GM12878 (cell line): ENCODE results near the gene ESYT2. TPM values are rescaled to one million over a fixed set of nuclear protein-coding genes. Genes with fewer than 3 reads are reported as not detected.

Experiments
- ATAC-seq: fragments of 200-7000 bp; cut with Tn5 transposase; 3 replicates; pipeline ENCODE4 v1.9.1; 2020; ENCODE audit warnings: mild to moderate bottlenecking, moderate library complexity
- BruUV-seq: library from RNA; stranded (reverse); fragments of 400-500 nt; replicated peaks from 2 replicates; lab custom pipeline; 2021; lab: Mats Ljungman, UMichigan
- CTCF ChIA-PET: fragments of 300-600 bp; sonication (Branson Sonifier 250); formaldehyde crosslinking; extraction: SDS; loops from one replicate; lab custom pipeline; 2021; ENCODE audit warnings: inconsistent platforms; lab: Yijun Ruan, JAX
- POLR2A ChIA-PET: fragments of 350-600 bp; formaldehyde crosslinking; extraction: SDS; loops from one replicate; lab custom pipeline; 2021; ENCODE audit warnings: inconsistent platforms; lab: Charles Lee
- RAD21 ChIA-PET: fragments of 300-600 bp; sonication (Branson Sonifier 250); formaldehyde crosslinking; loops from one replicate; lab custom pipeline; 2023; ENCODE audit warnings: antibody characterized with exemption; ENCODE audit not compliant: unreplicated experiment; lab: Charles Lee
- SMC1A ChIA-PET: fragments of 300-600 bp; sonication (Branson Sonifier 250); formaldehyde crosslinking; loops from one replicate; lab custom pipeline; 2023; ENCODE audit not compliant: unreplicated experiment, uncharacterized antibody; lab: Charles Lee
- DNase-seq: peaks from one replicate; pipeline ENCODE4 v3.0.0-alpha.2; 2011; ENCODE audit warnings: low read depth, low spot score
- FAIRE-seq: peaks from 3 replicates; lab custom pipeline; 2011; peaks lifted over from hg19 to GRCh38; lab: Jason Lieb, UNC
- H2AFZ ChIP-seq: 2 replicates; pipeline ENCODE4 v1.6.0; 2011; ENCODE audit warnings: low read depth, low read length, control low read depth; ENCODE audit not compliant: control insufficient read depth
- H3K27ac ChIP-seq: 2 replicates; pipeline ENCODE4 v1.5.1; 2011; ENCODE audit warnings: control low read depth; ENCODE audit not compliant: control insufficient read depth, insufficient read depth
- H3K27me3 ChIP-seq, 2 experiments: replicated peaks in 1 of 2; 2 replicates each; pipeline versions ENCODE4 v1.6.0 to v1.6.1; 2011; ENCODE audit warnings: low read length in 1 of 2; ENCODE audit not compliant: control insufficient read depth in 2 of 2, insufficient read depth in 2 of 2
- H3K36me3 ChIP-seq, 2 experiments: 2 replicates each; pipeline ENCODE4 v1.5.1; 2011; ENCODE audit warnings: low read length in 1 of 2; ENCODE audit not compliant: control insufficient read depth in 2 of 2, insufficient read depth in 2 of 2
- H3K4me1 ChIP-seq: 2 replicates; pipeline ENCODE4 v1.6.1; 2011; ENCODE audit warnings: mild to moderate bottlenecking, low read length, moderate library complexity, mixed read lengths; ENCODE audit not compliant: control insufficient read depth, insufficient read depth
- H3K4me2 ChIP-seq: 2 replicates; pipeline ENCODE4 v1.6.0; 2011; ENCODE audit warnings: control low read depth; ENCODE audit not compliant: control insufficient read depth, insufficient read depth
- H3K4me3 ChIP-seq: fragments of 200-600 bp; sonication (generic); 2 replicates; pipeline ENCODE4 v1.5.1; 2016
- H3K79me2 ChIP-seq: 2 replicates; pipeline ENCODE4 v1.6.0; 2011; ENCODE audit warnings: low read length; ENCODE audit not compliant: control insufficient read depth, insufficient read depth
- H3K9ac ChIP-seq: 2 replicates; pipeline ENCODE4 v1.8.0; 2011; ENCODE audit warnings: low read length, control low read depth, mixed read lengths; ENCODE audit not compliant: control insufficient read depth, insufficient read depth
- H3K9me3 ChIP-seq: replicated peaks from 3 replicates; pipeline ENCODE4 v1.5.1; 2011; ENCODE audit warnings: mild to moderate bottlenecking, low read length; ENCODE audit not compliant: control insufficient read depth, insufficient read depth
- H4K20me1 ChIP-seq: 2 replicates; pipeline ENCODE4 v1.6.0; 2011; ENCODE audit not compliant: control insufficient read depth, insufficient read depth
- ATF7 ChIP-seq: fragments of 450-650 bp; IDR thresholded peaks from 2 replicates; pipeline ENCODE4 v1.6.1; 2016; ENCODE audit warnings: low read depth, mild to moderate bottlenecking
- CHD2 ChIP-seq: IDR thresholded peaks from 2 replicates; pipeline ENCODE4 v1.6.1; 2011; ENCODE audit warnings: low read depth, low read length, improper control_type of control experiment, borderline replicate concordance
- DPF2 ChIP-seq: fragments of 450-650 bp; IDR thresholded peaks from 2 replicates; pipeline ENCODE4 v1.6.1; 2017; ENCODE audit warnings: mild to moderate bottlenecking
- GABPA ChIP-seq: IDR thresholded peaks from 2 replicates; pipeline ENCODE4 v1.6.1; 2014; ENCODE audit warnings: antibody characterized with exemption, low read depth, mild to moderate bottlenecking, inconsistent platforms
- MTA2 ChIP-seq: fragments of 450-650 bp; IDR thresholded peaks from 2 replicates; pipeline ENCODE4 v1.6.1; 2016; ENCODE audit warnings: low read depth, mild to moderate bottlenecking, moderate library complexity
- NFIC ChIP-seq: IDR thresholded peaks from 2 replicates; pipeline ENCODE4 v1.6.1; 2012; ENCODE audit warnings: low read depth, mild to moderate bottlenecking, inconsistent platforms, low read length, moderate library complexity
- PAX8 ChIP-seq: fragments of 450-650 bp; IDR thresholded peaks from 2 replicates; pipeline ENCODE4 v1.6.1; 2017; ENCODE audit warnings: mild to moderate bottlenecking, moderate library complexity
- SPI1 ChIP-seq: IDR thresholded peaks from 2 replicates; pipeline ENCODE4 v1.6.1; 2011; ENCODE audit warnings: low read depth, mild to moderate bottlenecking, low read length, moderate library complexity, borderline replicate concordance; ENCODE audit not compliant: insufficient read depth
- SREBF2 ChIP-seq: IDR thresholded peaks from 2 replicates; pipeline ENCODE4 v1.6.1; 2012; ENCODE audit warnings: mild to moderate bottlenecking, low read length
- SRF ChIP-seq, 2 experiments: IDR thresholded peaks; 2 replicates each; pipeline ENCODE4 v1.6.1; 2011; ENCODE audit warnings: low read depth in 2 of 2, low read length in 2 of 2, mild to moderate bottlenecking in 1 of 2, moderate library complexity in 1 of 2
- ZNF384 ChIP-seq: IDR thresholded peaks from 2 replicates; pipeline ENCODE4 v1.6.1; 2012; ENCODE audit warnings: low read depth, mild to moderate bottlenecking, low read length, improper control_type of control experiment, borderline replicate concordance
- WGBS: methylation state at CpG from one replicate; pipeline ENCODE4 v1.1.6; 2016; ENCODE audit warnings: low lambda C conversion rate; ENCODE audit not compliant: insufficient replicate concordance, insufficient coverage; ENCODE audit errors: missing lambda C conversion rate; 5-methylcytosine and 5-hydroxymethylcytosine counted together
- in situ Hi-C: fragments of 300-500 bp; cut with MboI; formaldehyde crosslinking; loops from 9 replicates; pipeline ENCODE4 v1.14.3; 2018; ENCODE audit warnings: mixed read lengths
- intact Hi-C: fragments of 100-400 bp; cut with micrococcal nuclease; formaldehyde crosslinking; loops from one replicate; pipeline ENCODE4 v1.14.2; 2022; ENCODE audit not compliant: unreplicated experiment
- polyA plus RNA-seq, 11 experiments: library from polyadenylated mRNA; depleted of rRNA in 4 of 11; unstranded in 6 of 11; stranded (reverse) in 5 of 11; fragments of >200 nt; fragmentation: Nextera tagmentation in 4 of 11; fragmentation: Illumina TruSeq in 1 of 11; extraction: Ambion mirVana in 4 of 11; extraction: Trizol in 1 of 11; gene quantifications; 1 replicate in 1 of 11; 2 replicates in 10 of 11; pipeline versions ENCODE4 v1.2.1 to v1.2.3, GENCODE V29; 2011 to 2016; ENCODE audit warnings: inconsistent platforms in 2 of 11, missing spikeins in 2 of 11, low read depth in 1 of 11
- total RNA-seq, 4 experiments: library from RNA; depleted of rRNA in 3 of 4; stranded (reverse); fragments of >200 nt in 3 of 4; fragmentation: Illumina TruSeq in 1 of 4; extraction: Trizol in 1 of 4; gene quantifications; 2 replicates each; pipeline versions ENCODE4 v1.2.1 to v1.2.3, GENCODE V29; 2013 to 2021
- TF ChIP-seq, protein P1 (sequence below): IDR thresholded peaks from 2 replicates; pipeline ENCODE4 v1.6.1; 2012; ENCODE audit warnings: improper control_type of control experiment, low read depth, low read length; ENCODE audit not compliant: insufficient replicate concordance
- TF ChIP-seq, protein P2 (sequence below): IDR thresholded peaks from 2 replicates; pipeline ENCODE4 v1.6.1; 2011; ENCODE audit warnings: borderline replicate concordance, low read depth, mild to moderate bottlenecking, moderate library complexity, mixed read lengths, low read length; ENCODE audit not compliant: insufficient read depth; ENCODE audit errors: extremely low read length

The ESYT2 gene
- total and polyA plus RNA-seq, 10 of the 15 experiments (the other 5 are each of a cell fraction or from before 2014, with no cell fraction given): 1.9 to 44.6 (median 21.4) TPM

DNA sequence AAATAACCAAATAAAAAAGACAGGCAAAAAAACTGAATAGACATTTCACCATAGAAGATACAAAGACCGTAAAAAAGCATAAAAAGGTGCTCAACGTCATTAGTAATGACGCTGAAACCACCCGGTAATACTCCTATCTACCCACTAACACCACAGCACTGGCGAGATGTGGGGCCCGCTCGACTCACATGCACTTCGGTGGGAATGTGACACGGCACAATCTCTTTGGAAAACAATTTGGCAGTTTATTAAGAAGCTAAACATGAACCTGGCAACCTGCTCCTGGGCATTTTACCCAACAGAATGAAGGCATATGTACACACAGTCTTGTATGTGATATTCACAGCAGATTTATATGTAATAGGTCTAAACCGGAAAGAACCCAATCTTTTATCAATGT, 81.9 kb downstream of the ESYT2 start:
- Histone ChIP-seq H3K4me3 (no peak overlapping the region), H3K9me3 (no peaks in the 10 kb centered on the region), H3K27me3 (no peaks in the 10 kb centered on the region), H2AFZ (no peak overlapping the region), H3K9ac (no peak overlapping the region), H3K79me2 (no peaks in the 10 kb centered on the region), H3K4me2 (no peak overlapping the region), H3K27ac (no peak overlapping the region), H3K4me1 (no peaks in the 10 kb centered on the region), H3K36me3 (peaks cover 1 to 6% of the 10 kb centered on the region in 2 experiments; a peak in 3 of 4 replicates), H4K20me1 (no peaks in the 10 kb centered on the region)
- POLR2A ChIA-PET: no interaction called here
- WGBS: 97% methylated on average over 10 of the region's 10 CpGs
- intact Hi-C loops (no loop called here), in situ Hi-C loops (no loop called here)
- FAIRE-seq (no peak), ATAC-seq (no peak), DNase-seq (no peak)
- RAD21 ChIA-PET: no interaction called here
- CTCF ChIA-PET: no interaction called here
- no TSS peak for BruUV-seq
- TF ChIP-seq ATF7: no peak
- no peak for TF ChIP-seq ZNF384
- TF ChIP-seq SRF (IDR thresholded peaks at IDR 0.05; ENCODE audit: low read depth in 2 of 2, low read length in 2 of 2): no peak
- TF ChIP-seq SPI1: no peak
- no peak for TF ChIP-seq GABPA
- no peak for TF ChIP-seq SREBF2
- TF ChIP-seq, protein P1, sequence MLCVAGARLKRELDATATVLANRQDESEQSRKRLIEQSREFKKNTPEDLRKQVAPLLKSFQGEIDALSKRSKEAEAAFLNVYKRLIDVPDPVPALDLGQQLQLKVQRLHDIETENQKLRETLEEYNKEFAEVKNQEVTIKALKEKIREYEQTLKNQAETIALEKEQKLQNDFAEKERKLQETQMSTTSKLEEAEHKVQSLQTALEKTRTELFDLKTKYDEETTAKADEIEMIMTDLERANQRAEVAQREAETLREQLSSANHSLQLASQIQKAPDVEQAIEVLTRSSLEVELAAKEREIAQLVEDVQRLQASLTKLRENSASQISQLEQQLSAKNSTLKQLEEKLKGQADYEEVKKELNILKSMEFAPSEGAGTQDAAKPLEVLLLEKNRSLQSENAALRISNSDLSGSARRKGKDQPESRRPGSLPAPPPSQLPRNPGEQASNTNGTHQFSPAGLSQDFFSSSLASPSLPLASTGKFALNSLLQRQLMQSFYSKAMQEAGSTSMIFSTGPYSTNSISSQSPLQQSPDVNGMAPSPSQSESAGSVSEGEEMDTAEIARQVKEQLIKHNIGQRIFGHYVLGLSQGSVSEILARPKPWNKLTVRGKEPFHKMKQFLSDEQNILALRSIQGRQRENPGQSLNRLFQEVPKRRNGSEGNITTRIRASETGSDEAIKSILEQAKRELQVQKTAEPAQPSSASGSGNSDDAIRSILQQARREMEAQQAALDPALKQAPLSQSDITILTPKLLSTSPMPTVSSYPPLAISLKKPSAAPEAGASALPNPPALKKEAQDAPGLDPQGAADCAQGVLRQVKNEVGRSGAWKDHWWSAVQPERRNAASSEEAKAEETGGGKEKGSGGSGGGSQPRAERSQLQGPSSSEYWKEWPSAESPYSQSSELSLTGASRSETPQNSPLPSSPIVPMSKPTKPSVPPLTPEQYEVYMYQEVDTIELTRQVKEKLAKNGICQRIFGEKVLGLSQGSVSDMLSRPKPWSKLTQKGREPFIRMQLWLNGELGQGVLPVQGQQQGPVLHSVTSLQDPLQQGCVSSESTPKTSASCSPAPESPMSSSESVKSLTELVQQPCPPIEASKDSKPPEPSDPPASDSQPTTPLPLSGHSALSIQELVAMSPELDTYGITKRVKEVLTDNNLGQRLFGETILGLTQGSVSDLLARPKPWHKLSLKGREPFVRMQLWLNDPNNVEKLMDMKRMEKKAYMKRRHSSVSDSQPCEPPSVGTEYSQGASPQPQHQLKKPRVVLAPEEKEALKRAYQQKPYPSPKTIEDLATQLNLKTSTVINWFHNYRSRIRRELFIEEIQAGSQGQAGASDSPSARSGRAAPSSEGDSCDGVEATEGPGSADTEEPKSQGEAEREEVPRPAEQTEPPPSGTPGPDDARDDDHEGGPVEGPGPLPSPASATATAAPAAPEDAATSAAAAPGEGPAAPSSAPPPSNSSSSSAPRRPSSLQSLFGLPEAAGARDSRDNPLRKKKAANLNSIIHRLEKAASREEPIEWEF: no peak
- TF ChIP-seq CHD2: no peak
- TF ChIP-seq, protein P2, sequence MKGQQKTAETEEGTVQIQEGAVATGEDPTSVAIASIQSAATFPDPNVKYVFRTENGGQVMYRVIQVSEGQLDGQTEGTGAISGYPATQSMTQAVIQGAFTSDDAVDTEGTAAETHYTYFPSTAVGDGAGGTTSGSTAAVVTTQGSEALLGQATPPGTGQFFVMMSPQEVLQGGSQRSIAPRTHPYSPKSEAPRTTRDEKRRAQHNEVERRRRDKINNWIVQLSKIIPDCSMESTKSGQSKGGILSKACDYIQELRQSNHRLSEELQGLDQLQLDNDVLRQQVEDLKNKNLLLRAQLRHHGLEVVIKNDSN: no peak
- no peak for TF ChIP-seq DPF2
- no peak for TF ChIP-seq NFIC
- TF ChIP-seq PAX8: no peak
- no peak for TF ChIP-seq MTA2
- SMC1A ChIA-PET: no interaction called here
